Left lung (tissue), 10 donors: ENCODE measurements around the gene EXD2. TPM values are rescaled to one million over a fixed set of nuclear protein-coding genes. Genes with fewer than 3 reads are reported as not detected.

Source experiments
- ATAC-seq: fragments of 200-7000 bp; cut with Tn5 transposase; one replicate; pipeline ENCODE4 v1.9.1; 2020; ENCODE audit warnings: moderate library complexity
- DNase-seq, 4 donors: peaks; one replicate each; pipeline ENCODE4 v3.0.0-alpha.2; 2013 to 2020
- H3K27ac ChIP-seq, 2 donors: fragments of 200-600 bp; sonication (generic) in 1 of 2; one replicate each; pipeline versions ENCODE4 v1.5.0 to v1.8.0; 2020 to 2021
- H3K27me3 ChIP-seq, 2 donors: fragments of 200-600 bp; sonication (generic) in 1 of 2; one replicate each; pipeline versions ENCODE4 v1.5.0 to v1.8.0; 2020 to 2021
- H3K36me3 ChIP-seq, 2 donors: fragments of 200-600 bp; sonication (generic) in 1 of 2; one replicate each; pipeline versions ENCODE4 v1.5.0 to v1.8.0; 2020 to 2021
- H3K4me1 ChIP-seq, 2 donors: fragments of 200-600 bp; one replicate each; pipeline ENCODE4 v1.8.0; 2021
- H3K4me3 ChIP-seq, 2 donors: fragments of 200-600 bp; sonication (generic) in 1 of 2; one replicate each; pipeline versions ENCODE4 v1.5.0 to v1.8.0; 2020 to 2021; ENCODE audit warnings: mild to moderate bottlenecking in 1 of 2
- H3K9me3 ChIP-seq, 2 donors: fragments of 200-600 bp; sonication (generic) in 1 of 2; one replicate each; pipeline versions ENCODE4 v1.5.0 to v1.8.0; 2020 to 2021
- CTCF ChIP-seq, 2 donors: fragments of 200-600 bp; sonication (generic) in 1 of 2; IDR thresholded peaks; one replicate each; pipeline versions ENCODE4 v1.5.0 to v1.8.0; 2021; ENCODE audit warnings: antibody characterized with exemption in 2 of 2
- intact Hi-C, 2 donors: fragments of 100-400 bp; cut with DNase I; formaldehyde crosslinking; loops; one replicate each; pipeline versions ENCODE4 v1.11.2 to v1.14.2; 2022
- polyA plus RNA-seq, 6 donors: library from polyadenylated mRNA; unstranded; fragments of 120-200 nt; gene quantifications; one replicate each; pipeline ENCODE4 v1.2.1, GENCODE V29; 2013; ENCODE audit not compliant: insufficient read length in 6 of 6
- total RNA-seq, 2 donors: library from RNA; stranded (reverse); fragmentation: NEBNext Ultra II Directional; extraction: Animal tissue kit (Norgen Biotek cat#: 25700); gene quantifications; one replicate each; pipeline ENCODE4 v1.2.1, GENCODE V29; 2021
- donor health status: DM: no; HTN: yes; CAD: no.
- donor health status: DM: no; HTN: no; CAD: no.

Gene EXD2
- total and polyA plus RNA-seq, 8 donors, result 24.0 to 39.0 (median 31.4) TPM

- no peak overlapping the region for H3K27ac ChIP-seq
- no peaks in the 10 kb centered on the region for H3K36me3 ChIP-seq
- no peaks in the 10 kb centered on the region for H3K4me1 ChIP-seq
- DNase-seq (no peak), ATAC-seq (no peak)
- intact Hi-C loops, result no loop called here
- no peak overlapping the region for H3K4me3 ChIP-seq
- TF ChIP-seq CTCF (IDR thresholded peaks at IDR 0.05), result no peak
- no peaks in the 10 kb centered on the region for H3K27me3 ChIP-seq
- H3K9me3 ChIP-seq, result no peaks in the 10 kb centered on the region
These were observed 92.9 kb downstream of the EXD2 start for GRCh38 chr14:69284170-69284569.

- TF ChIP-seq CTCF (IDR thresholded peaks at IDR 0.05), result no peak
- Histone ChIP-seq H3K4me3 (no peak overlapping the region), H3K4me1 (no peaks in the 10 kb centered on the region), H3K27me3 (no peaks in the 10 kb centered on the region), H3K27ac (no peak overlapping the region), H3K9me3 (no peaks in the 10 kb centered on the region), H3K36me3 (no peaks in the 10 kb centered on the region)
- no peak for DNase-seq
- intact Hi-C loops, result no loop called here
- no peak for ATAC-seq
These were observed 94.5 kb downstream of the EXD2 start for GRCh38 chr14:69285661-69286255.

GRCh38 chr14:69287098-69288010, 96.1 kb downstream of the EXD2 start:
- H3K27me3 ChIP-seq, result no peaks in the 10 kb centered on the region
- no peak for TF ChIP-seq CTCF (IDR thresholded peaks at IDR 0.05)
- DNase-seq, result no peak
- H3K4me3 ChIP-seq, result no peak overlapping the region
- no peak overlapping the region for H3K27ac ChIP-seq
- H3K36me3 ChIP-seq, result no peaks in the 10 kb centered on the region
- ATAC-seq, result no peak
- intact Hi-C loops, result no loop called here
- no peaks in the 10 kb centered on the region for H3K9me3 ChIP-seq
- no peaks in the 10 kb centered on the region for H3K4me1 ChIP-seq

- intact Hi-C loops, result no loop called here
- Histone ChIP-seq H3K36me3 (no peaks in the 10 kb centered on the region), H3K4me3 (no peak overlapping the region), H3K4me1 (no peaks in the 10 kb centered on the region), H3K27ac (no peak overlapping the region), H3K9me3 (no peaks in the 10 kb centered on the region), H3K27me3 (no peaks in the 10 kb centered on the region)
- ATAC-seq (peak; percentile 60), DNase-seq (peak in 1 of 4 donors; percentile 9)
- TF ChIP-seq CTCF (IDR thresholded peaks at IDR 0.05), result no peak
These were observed 96.9 kb downstream of the EXD2 start for GRCh38 chr14:69288011-69288771.
